Retinal pigment epithelial cell (primary cell): ENCODE measurements around the gene ZDHHC3.

ENCODE experiments used
- DNase-seq: peaks from one replicate; pipeline ENCODE4 v3.0.0-alpha.2; 2010; ENCODE audit warnings: low read depth
- H3K4me3 ChIP-seq: 2 replicates; pipeline ENCODE4 v1.5.1; 2011; ENCODE audit warnings: mild to moderate bottlenecking, low read length, control low read depth, moderate library complexity
- TF ChIP-seq, protein P1 (sequence below): conservative IDR thresholded peaks from 2 replicates; pipeline ENCODE4 v1.5.1; 2011; ENCODE audit warnings: low read depth, low read length, control low read depth, inconsistent platforms

Gene ZDHHC3

DNA sequence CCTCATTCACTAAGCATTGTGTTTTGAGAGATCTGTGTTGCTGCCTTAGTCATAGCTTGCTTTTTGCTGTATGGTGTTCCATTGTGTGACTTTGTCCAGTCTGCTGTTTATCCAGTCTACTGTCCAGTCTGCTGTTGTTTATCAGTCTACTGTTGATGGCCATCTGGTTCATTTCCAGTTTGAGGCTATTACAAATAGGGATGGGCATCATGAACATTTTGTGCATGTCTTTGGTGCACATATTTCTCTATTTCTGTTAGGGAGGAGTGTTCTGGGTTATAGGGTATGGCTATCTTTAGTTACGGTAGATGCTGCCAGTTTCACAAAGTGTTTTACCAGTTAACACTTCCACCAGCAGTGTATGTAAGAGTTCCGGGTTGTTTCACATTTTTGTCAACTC is 27.9 kb upstream of the ZDHHC3 start:
- no peak overlapping the region for H3K4me3 ChIP-seq
- no peak for DNase-seq
- TF ChIP-seq, protein P1, sequence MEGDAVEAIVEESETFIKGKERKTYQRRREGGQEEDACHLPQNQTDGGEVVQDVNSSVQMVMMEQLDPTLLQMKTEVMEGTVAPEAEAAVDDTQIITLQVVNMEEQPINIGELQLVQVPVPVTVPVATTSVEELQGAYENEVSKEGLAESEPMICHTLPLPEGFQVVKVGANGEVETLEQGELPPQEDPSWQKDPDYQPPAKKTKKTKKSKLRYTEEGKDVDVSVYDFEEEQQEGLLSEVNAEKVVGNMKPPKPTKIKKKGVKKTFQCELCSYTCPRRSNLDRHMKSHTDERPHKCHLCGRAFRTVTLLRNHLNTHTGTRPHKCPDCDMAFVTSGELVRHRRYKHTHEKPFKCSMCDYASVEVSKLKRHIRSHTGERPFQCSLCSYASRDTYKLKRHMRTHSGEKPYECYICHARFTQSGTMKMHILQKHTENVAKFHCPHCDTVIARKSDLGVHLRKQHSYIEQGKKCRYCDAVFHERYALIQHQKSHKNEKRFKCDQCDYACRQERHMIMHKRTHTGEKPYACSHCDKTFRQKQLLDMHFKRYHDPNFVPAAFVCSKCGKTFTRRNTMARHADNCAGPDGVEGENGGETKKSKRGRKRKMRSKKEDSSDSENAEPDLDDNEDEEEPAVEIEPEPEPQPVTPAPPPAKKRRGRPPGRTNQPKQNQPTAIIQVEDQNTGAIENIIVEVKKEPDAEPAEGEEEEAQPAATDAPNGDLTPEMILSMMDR, result no peak

DNA sequence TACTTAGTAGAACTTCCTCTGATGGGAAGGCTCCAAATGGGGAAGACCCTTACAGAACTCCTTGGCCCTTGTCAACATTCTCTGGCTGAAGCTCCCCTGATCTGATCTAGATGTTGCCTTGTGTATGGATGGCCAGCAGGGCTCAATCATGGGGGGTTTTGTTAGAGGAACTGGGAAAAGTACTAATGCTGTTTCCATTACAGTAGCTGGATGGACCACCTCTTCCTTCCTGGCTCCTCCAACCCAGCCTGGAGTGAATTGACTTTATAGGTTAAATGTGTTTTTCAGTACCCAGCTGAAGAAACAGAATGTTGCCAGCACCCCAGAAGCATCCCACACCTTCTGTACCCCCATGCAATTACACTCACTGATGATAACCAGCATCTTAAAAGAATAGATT is 27.4 kb upstream of the ZDHHC3 start:
- H3K4me3 ChIP-seq, result no peak overlapping the region
- TF ChIP-seq, protein P1, result no peak
- DNase-seq, result no peak

DNA sequence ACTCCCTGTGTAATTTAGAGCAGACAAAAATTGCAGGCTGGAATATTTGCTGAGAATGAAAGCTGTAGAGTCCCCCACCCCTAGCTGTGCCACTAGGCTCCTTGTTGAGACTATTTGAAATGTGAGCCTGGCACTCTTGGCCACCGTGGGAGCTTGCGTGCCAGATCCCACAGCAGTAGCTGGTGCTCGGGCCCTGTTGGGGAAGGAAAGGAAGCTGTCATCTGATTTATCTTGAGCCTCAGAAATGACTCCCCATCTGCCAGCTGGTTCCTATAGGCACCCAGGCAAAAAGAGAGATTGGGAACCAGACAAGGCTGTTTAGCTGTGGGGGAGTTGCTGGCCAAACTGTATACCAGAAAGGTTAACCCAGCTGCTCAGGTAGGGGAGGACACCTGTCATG is 26.7 kb upstream of the ZDHHC3 start:
- no peak overlapping the region for H3K4me3 ChIP-seq
- TF ChIP-seq, protein P1, result no peak
- DNase-seq, result no peak

DNA sequence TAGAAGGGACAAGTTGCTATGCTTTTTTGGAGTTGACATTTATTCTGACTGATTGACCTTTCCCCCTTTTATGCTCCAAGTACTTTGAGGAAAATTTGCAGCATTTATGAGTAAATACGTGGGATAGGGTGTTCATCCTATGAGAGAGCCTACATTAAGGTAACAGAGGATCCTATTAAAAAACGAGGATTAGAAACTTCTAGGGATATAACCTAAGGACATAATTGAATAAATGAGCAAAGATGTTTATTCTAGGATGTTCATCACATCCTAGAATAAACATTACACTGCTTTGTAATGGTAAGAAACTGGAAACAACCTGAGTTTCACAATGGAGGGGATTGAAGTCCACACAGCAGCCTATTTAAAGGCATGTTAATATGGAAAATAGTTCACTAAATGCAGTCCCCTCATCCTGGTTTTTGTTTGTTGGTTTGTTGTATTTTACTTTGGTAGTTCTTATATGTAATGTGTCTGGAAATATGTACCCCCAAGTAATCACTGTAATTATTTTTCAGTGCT is 26.2 kb upstream of the ZDHHC3 start:
- DNase-seq, result no peak
- TF ChIP-seq, protein P1, result no peak
- H3K4me3 ChIP-seq, result no peak overlapping the region

DNA sequence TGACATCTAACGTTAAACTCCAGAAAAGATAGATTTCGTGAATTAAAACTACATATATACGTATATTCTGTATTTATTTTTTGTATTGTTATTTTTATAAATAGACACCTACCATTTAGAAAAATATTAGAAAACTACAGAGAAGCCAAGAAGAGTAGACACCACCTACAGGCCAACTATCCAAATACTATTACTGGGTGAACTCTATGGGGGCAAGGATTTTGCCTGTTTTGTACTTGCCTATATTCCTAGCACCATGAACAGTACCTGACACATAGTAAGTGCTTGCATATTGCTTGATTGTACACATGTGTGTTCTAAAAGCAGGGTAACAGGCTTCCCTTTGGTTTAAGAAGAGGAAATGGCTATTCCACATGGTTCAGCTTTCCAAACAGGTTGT is 25.8 kb upstream of the ZDHHC3 start:
- H3K4me3 ChIP-seq, result no peak overlapping the region
- TF ChIP-seq, protein P1, result no peak
- DNase-seq, result no peak

DNA sequence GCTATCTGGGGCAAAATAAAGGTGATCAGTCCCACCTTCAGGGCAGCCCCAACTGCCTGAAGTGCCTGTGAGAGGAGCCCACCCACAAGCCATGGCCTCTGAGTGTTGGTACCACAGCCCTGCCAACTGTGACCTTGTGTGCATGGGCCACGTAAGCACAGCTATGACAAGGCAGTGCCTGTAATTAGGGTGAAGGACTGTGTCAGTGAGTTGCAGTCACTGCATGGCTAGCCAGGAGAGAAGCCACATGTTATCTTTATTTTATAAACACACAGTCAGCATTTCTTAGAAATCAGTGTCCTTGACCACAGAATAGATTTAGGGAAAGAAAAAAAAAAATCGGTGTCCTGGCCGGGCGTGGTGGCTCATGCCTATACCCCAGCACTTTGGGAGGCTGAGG is 24.8 kb upstream of the ZDHHC3 start:
- TF ChIP-seq, protein P1, result no peak
- no peak overlapping the region for H3K4me3 ChIP-seq
- no peak for DNase-seq

DNA sequence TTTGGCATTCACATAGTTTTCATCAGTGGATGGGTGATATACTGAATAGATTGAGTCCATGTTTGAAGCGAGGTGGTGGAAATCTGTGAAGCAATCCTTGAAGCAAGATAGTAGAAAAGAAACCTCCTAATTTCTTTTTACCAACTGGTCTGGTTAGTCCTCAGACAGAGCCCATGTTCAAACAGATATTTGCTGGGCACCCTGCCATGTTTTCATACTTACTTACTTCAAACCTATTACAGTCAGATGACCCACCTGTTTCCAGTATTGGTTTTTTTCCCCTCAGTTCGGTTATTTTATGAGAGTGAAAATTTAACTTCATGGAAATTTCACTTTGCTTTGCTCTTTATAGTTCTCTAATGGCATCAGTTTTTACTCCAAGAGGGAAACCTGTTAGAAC is 23.8 kb upstream of the ZDHHC3 start:
- TF ChIP-seq, protein P1, result no peak
- no peak overlapping the region for H3K4me3 ChIP-seq
- no peak for DNase-seq
